ENCODE results near the gene CBX2. TPM values are rescaled to one million over a fixed set of nuclear protein-coding genes. Genes with fewer than 3 reads are reported as not detected.

Gene CBX2
- total RNA-seq, 4 donors from 2014 or later: 0.34 to 3.0 (median 0.68) TPM

GRCh38 chr17:79797492-79798298 is 19.7 kb downstream of the CBX2 start:
- TF ChIP-seq CTCF (IDR thresholded peaks at IDR 0.05; ENCODE audit: low read depth): no peak

GRCh38 chr17:79798299-79799173 is 20.6 kb downstream of the CBX2 start:
- no peak for TF ChIP-seq CTCF (IDR thresholded peaks at IDR 0.05; ENCODE audit: low read depth)

- TF ChIP-seq CTCF (IDR thresholded peaks at IDR 0.05; ENCODE audit: low read depth): no peak
Observed at GRCh38 chr17:79799174-79799537, 21.2 kb downstream of the CBX2 start.

GRCh38 chr17:79799538-79800324 is 21.8 kb downstream of the CBX2 start:
- TF ChIP-seq CTCF (IDR thresholded peaks at IDR 0.05; ENCODE audit: low read depth): no peak

- TF ChIP-seq CTCF (IDR thresholded peaks at IDR 0.05; ENCODE audit: low read depth): no peak
Observed at GRCh38 chr17:79800325-79801155, 22.6 kb downstream of the CBX2 start.

GRCh38 chr17:79801156-79802038 is 23.4 kb downstream of the CBX2 start:
- TF ChIP-seq CTCF (IDR thresholded peaks at IDR 0.05; ENCODE audit: low read depth): no peak

Measured in subcutaneous adipose tissue (tissue), 4 donors.